Cardiac ventricle fibroblast (primary cell): Measurements from ENCODE around the gene SAMHD1. TPM values are rescaled to one million over a fixed set of nuclear protein-coding genes. Genes with fewer than 3 reads are reported as not detected.

Experiments used
- total RNA-seq: library from RNA; depleted of rRNA; stranded (reverse); fragments of >200 nt; gene quantifications from 2 replicates; pipeline ENCODE4 v1.2.3, GENCODE V29; 2015

SAMHD1 gene
- total RNA-seq = 135 and 143 TPM in 2 replicates

DNA sequence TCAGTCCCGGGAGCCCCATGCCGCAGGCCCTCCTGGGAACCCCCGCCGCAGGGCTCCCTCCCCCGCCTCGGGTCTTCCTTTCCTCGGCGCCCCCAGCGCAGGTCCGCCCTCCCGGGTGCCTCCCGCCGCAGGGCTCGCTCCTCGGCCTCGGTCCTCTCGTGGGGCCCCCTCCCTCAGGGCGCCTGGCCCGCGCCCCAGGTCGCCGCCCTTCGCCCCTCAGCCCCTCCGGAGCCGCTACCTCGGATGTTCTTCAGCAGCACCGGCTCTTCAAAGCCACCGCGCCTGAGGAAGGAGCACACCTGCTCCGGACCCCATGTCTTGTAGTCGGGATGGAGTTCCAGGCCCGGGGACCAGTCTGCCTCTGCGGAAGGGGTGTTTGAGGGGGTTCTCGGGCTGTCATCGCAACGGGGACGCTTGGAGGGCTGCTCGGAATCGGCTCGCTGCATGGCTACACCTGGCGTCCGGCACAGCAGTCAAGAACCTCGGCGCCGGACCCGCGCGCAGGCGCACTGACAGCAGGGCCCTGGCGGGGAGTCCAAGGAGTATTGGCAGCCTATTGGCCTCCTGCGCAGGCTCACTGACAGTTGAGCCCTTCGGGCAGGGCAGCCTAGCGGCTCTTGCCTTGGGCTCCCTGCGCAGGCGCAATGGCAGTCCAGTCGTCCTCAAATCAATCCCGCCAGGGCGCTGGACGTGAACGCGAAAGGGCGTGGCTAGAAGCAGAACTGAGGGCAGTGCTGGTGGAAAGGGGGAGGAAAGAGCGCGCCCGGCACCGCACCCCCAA, at the start of gene SAMHD1:
Gene SAMHD1, minus strand, starts transcription at position 511 of the 781 bp plus-strand sequence. Its CDS starts 65 bp downstream, at position 446.

DNA sequence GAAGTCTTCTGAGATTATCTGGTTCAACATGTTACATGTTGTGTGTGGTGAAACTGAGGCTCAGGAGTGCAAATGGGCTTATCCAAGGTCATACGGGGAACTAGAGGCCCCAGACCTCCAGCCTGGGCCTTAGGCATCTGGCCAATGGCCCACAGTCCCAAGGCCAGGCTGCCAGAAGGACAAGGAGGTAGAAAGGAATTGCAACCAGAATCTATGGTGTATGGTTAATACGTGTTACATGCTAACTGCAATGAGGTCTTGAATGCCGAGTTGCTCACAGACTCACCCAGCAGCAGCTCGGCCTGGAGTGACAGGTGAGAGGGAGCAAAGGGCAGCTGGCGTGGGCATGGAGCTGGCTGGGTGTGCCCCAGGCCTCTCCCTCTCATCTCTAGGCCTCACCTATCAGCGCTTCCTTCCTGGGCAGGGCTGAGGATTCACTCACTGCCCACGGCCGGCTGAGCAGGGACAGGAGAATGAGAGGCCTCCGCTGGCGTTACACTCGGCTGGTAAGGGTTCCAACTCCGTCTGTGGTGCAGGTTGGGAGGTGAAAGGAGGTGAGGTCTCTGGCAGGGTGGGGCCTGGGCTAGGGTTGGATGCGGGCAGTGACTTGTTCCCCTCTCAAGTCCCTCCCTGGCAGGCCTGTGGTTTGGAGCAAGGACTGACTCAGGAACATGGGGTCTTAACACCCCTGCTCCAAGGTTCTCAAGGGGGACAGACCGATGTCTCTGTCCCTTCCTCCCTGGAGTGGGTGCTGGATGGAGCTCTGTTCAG, 75.6 kb downstream of the SAMHD1 start, which contains the start of gene TLDC2:
Gene TLDC2, plus strand, starts transcription at position 437 of the 771 bp plus-strand sequence. Its CDS starts 37 bp downstream, at position 474.

Other genes starting within 250 kb of the SAMHD1 start
- gene NDRG3, start 205.6 kb downstream of the SAMHD1 start, total RNA-seq = 18.8 and 19.6 TPM in 2 replicates
- 6.7 and 7.0 TPM in 2 replicates for gene DSN1, start 177.9 kb downstream of the SAMHD1 start, total RNA-seq
- not detected in 2 replicates for gene TLDC2, start 75.6 kb downstream of the SAMHD1 start, total RNA-seq
- 1.4 and 1.5 TPM in 2 replicates for gene RBL1, start 144.3 kb upstream of the SAMHD1 start, total RNA-seq
- 229 and 237 TPM in 2 replicates for gene RPN2, start 227.6 kb upstream of the SAMHD1 start, total RNA-seq
- gene MROH8, start 227.8 kb upstream of the SAMHD1 start, total RNA-seq = 1.3 and 1.4 TPM in 2 replicates